Activated T-cell treated with anti-CD3 and anti-CD28 coated beads for 4 hours (primary cell): ENCODE results near the gene CRYBA2.
A peak's percentile ranks its signal among the peaks of the same experiment; 100 is the strongest.

Experiments used
- DNase-seq: peaks from one replicate; pipeline ENCODE4 v3.0.0-alpha.2; 2020

The CRYBA2 gene

DNA sequence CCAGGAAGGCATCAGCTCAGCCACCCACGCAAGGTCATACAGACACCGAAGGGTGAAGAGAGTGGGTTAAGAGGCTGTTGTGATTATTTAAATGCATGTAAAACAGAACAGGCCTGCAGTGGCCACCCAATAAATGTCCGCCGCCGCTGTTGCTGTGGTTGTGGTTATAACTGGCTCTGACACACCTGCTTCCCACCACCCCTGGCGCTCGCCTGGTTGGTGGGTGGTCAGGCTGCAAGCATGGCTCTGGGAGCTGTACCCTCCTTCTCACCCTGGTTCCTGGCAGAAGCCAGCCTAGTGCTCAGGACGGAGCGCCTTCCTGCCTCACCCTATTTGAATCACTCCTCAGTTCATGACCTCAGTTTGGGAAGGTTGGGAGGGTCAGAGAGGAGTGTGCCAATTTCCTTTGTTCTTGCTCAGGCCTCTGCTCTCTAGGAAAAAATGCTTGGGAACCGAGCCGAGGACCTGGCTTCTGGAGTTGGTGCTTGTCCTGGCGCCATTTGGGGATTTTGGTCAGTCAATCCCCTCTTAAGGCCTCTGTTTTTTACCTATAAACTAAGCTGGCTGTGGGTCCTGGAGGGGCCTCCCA is 5.3 kb upstream of the CRYBA2 start:
- DNase-seq, result no peak

DNA sequence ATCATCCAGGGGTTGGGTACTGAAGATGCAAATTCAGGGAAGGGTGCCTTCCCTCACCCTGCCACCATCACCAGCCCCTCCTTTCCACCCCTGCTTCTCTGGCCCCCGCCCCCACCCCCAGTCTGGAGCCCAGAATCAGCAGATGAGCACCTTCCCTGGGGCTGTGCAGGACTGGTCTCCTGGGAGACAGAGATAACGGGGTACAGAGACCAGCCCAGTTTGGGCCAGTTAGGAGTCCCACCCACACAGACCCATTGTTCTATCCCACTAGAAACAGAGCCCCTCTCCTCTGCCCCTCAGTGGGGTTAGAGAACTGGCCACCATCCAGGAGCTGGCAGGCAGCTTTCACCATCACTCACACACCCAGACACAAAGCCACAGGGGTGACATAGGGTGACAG is 4.5 kb upstream of the CRYBA2 start:
- no peak for DNase-seq

DNA sequence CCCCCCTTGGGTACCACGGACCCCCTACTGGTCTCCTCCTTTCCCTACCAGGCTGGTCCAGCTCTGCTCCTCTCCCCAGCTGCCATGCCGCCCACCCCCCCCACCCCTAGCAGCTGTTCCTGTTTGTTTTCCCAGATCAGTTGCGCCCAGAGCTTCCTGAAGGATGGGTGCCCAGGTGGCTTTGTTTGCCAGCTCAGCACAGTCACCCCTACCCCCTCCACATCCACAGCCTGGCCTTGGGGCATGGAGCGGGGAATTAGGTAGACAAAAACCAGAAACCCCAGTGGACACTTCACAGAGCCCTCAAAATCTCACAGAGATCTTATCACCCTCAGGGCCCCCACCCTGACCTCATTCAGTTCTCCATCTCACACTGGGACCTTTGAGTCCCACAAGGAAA is 3.7 kb upstream of the CRYBA2 start:
- no peak for DNase-seq

DNA sequence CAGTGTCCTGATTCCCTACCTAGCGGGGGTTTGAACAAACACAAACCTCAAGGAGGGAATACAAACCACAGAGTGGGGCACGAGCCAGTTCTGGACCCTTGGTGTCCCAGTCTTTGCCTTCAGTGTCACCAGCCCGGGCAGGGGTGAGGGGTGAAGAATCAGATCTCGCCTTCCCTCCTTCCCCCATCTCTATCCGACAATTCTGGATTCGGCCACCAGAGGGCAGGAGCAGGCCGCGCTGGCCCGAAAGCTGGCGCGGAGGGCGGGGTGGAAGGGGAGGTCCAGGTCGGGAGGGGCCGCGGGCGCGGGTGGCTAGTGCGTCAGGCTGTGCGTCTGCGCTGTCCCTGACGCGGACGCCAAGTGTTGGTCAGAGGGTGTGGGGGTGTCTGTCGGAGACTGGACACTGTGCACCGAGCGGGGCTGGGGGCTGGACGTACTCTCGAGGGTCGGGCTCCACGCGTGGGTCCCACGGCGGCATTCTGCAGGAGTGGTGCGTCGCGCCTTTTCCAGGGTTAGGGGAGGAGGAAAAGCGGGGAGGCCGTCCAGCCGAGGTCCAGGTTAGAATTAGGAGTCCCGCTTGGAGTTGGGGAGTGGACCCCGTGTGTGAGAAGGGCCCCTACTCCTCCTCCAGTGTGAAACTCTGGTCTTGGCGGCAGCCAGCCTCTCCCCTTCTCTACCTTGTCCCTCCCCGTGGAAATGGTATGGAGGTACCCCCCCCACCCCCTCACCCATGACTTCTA is 2.9 kb upstream of the CRYBA2 start:
- DNase-seq, result peak; percentile 75

DNA sequence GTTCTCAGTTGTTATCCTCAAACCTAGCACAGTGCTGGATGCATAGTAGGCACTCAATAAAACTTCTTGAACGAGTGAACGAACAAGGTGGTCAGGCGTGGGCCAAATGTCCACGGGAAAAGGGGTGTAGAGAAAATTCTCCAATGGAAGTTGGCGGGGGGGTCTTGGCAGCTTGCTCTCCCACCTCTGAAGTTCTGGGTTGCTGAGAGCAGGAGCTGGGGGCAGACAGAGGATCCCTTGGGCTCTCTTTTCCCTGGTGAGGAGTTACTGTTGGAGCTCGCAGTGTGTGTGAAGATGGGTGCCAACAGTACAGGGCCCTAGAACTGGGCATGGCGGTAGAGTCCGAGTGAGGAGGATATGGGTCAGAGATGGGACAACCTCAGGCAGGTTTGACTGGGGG is 2.3 kb upstream of the CRYBA2 start:
- DNase-seq, result no peak

DNA sequence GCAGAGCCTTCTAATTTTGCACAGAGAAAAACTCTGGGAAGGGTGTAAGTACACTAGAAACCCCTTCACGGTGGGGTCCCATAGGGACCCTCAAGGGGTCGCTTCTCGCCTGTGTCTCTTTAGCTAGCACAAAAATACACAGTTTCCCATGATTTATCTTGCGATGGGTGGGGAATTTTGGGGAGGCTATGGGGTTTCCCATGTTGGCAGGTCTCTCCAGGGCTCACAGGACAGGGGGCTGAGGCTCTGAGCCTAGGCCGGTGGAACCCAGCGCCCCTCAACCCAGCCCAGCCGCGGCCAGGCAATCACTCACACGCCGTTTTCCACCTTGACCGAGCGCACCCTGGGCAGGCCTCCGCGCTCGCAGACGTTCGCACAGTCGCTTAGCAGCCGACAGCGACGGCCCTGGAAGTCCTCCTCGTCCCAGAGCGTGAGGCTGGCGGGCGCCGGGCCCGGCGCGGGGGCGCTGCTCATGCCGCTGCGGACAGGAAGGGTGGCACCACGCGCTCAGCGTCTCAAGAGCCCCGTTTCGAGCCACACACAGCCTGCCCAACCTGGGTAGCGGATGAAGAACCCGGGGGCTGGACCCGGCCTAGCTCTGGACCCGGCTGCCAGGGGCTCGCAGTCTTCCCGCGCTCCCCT is 398 bp downstream of the CRYBA2 start:
- no peak for DNase-seq

DNA sequence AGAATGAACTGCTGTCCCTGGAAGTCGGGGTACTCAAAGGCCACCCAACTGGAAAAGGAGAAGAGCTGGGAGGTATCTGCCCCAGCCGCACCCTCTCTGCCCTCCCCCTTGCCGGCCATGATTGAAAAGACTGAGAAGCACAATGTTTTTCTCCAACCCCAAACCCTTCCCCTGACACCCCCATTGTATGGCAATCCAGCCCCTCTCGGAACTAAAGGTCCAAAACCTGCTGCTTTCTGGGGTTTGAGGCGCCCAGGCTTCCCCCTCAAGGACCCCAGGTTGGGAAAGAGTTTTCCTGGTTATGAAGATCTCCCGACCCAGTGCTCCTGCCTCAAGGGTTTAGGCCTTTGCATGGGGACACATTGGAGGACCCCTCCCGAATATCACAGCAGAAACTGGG is 1.0 kb downstream of the CRYBA2 start:
- no peak for DNase-seq

DNA sequence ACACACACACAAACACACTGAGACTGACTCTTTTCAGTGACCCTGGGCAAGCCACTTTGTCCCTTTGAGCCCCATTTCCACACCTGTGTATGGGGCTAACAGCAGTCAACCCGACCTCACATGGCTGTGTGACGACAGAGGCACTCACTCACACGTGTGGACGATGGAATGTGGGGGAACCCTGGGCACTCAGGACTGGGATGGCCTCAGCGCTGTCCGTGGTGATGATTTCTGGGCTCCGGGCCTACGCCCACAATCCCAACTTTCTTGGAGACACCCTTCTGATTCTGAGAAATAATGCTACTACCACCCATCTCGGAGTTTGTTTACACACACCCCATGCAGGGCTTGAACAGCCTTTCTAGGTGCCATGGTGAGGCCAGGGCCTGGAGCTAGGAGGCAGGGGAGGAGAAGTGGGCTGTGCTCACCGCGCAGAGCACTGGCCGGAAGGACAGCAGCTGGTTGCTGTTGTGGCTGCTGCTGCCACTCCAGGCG is 1.5 kb downstream of the CRYBA2 start:
- no peak for DNase-seq

DNA sequence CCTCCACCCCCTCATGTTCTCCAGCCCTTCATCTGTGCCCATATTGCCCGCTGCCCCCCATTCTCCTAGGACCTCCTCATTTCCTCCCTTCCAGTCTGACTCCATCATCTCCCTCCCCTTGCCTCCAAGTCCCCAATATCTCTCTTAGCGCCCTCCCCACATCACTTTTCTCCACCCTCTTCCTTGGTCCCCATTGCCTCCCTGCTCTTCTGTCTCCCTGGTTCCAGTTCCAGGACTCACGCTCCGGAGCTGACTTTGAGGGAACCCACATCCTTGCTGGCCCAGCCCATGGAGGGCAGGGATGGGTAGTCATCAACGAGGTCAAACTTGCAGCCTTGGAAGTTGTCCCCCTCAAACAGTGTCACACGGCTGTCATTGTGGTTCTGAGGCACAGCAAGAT is 2.6 kb downstream of the CRYBA2 start:
- no peak for DNase-seq

DNA sequence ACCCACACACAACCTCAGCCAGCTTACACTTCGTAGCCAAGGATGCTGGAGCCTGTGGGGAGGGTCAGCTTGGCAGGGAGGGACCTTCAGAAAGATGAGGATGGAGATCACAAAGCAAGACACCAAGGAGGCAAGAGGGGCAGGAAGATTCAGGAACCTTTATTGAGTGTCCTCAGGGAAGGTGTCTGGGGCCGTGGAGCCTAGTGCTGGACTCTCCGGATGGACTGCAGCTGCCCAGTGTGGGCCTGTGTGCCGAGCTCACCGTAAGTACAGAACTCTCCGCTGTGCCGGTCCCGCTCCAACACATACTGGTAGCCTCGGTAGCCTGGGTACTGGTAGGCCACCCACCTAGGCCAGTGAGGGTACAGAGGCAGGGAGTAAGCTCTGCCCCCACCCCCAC is 3.2 kb downstream of the CRYBA2 start:
- no peak for DNase-seq

DNA sequence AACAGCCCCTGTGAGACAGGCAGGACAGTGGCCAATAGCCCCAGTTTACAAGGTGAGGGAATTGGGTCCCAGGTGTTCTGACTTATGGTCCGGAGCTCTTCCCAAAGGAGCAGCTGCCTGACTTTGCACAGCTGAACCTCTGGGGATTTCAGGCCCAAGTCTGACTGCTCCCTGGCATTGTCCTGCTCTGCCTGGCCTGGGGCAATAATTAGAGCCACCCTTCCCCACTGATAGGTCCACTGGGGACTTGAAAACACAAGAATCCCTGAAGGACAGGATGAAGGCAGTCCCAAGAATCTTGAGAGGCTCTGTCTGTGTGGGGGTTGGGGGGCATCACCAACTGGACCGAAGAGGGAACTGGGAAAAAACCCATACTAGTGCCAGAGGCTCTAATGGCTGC is 4.6 kb downstream of the CRYBA2 start:
- DNase-seq, result no peak

DNA sequence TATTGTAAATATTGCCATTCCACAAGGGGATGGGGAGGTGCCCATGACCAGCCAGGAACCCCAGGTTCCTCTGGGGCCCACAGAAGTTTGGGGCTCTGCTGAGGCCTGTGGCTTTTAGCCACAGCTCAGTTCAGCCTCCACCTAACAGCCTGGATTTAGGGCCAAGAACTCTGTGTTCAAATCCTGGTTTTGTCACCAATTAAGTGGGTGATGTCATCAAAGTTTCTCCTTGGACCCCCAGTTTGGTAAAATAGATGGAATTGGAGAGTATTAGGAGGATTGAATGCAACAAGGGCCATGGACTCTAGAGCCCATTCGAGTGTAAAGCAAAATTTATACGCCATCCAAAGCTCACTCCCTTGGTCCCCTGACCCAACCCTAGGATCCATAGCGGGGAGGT is 5.1 kb downstream of the CRYBA2 start:
- DNase-seq, result no peak

DNA sequence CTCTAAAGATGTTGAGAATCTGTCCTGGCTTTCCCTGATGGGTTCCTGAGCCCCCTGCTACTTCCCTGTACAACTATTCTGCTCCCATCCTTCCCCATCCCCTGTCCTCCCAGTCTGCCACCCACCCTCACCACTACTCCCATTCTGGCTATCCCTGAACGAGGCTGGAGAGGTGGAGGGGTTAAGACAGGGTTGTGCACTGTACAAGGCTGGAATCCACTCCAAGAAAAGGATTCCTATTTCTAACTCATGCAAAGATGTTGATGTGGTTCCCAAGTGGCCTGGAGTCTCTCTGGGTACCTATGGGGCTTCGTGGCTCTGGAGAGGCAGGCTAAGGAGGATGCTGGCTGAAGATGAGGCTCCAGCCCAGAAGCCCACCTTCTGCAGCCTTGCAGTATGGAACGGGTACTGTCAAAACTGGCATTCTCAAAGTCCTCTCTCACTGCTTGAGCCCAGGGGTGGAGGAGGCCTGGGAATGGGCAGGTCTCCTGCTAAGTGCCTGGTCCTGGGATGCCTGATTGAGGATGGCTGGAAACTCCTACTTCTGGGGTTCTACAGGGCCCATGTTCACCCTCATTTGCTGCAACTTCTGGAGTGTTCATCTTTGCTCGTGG is 7.0 kb downstream of the CRYBA2 start:
- no peak for DNase-seq

DNA sequence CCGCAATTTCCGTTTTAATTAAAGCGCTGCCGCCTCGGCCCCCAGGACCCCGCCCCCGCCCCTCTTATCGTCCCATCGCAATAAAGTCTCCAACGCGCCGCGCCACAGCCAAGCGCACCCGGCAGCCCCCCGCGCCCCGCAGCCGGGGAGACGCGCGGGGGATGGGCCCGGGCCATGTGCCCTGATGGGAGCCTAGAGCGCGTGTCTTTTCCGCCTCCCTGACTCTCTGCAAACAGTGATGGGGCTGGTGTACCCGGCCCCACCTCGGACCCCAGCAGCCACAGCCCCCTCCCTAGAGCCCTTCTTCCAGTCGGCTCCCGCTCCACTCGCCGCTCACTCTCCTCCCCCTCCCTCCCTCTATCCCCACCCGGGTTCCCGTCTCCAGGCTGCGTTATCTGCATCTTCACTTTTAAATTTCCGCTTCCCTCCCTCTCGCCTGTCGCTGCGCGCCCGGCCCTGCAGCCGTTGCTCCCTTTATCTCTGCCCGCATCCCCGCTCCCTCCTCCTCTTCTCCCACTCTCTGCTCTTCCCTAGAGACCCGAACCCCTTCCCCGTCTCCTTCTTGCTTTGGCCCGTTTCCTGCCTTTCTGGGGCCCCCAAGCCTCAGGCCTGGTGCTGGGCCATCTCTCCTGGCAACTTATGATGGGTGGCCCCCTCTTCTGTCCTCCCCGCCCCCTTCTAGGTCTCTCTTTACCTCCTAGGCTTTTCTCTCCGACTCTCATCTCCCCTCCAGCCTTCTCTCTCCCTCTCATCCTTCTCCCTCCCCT is 7.7 kb downstream of the CRYBA2 start:
- no peak for DNase-seq

DNA sequence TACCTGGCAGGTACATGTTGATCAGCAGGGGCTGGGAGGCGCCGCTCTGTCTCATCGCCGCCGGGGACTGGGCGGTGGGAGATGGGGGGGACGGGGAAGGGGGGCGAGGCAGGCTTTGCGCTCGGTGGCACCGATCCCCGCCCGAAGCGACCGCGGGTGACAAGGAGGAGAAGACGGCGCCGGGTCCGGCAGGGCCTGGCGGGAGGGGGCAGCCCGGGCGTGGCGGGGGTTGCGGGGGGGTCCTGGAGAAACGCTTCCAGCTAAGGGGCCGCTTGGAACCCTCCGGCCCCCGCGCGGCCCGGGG is 8.2 kb downstream of the CRYBA2 start, which contains the start of gene FEV:
TSS of gene FEV (minus strand) at position 164 of the 304 bp plus-strand sequence. CDS start at position 55, 109 bp downstream.
- DNase-seq, result no peak

DNA sequence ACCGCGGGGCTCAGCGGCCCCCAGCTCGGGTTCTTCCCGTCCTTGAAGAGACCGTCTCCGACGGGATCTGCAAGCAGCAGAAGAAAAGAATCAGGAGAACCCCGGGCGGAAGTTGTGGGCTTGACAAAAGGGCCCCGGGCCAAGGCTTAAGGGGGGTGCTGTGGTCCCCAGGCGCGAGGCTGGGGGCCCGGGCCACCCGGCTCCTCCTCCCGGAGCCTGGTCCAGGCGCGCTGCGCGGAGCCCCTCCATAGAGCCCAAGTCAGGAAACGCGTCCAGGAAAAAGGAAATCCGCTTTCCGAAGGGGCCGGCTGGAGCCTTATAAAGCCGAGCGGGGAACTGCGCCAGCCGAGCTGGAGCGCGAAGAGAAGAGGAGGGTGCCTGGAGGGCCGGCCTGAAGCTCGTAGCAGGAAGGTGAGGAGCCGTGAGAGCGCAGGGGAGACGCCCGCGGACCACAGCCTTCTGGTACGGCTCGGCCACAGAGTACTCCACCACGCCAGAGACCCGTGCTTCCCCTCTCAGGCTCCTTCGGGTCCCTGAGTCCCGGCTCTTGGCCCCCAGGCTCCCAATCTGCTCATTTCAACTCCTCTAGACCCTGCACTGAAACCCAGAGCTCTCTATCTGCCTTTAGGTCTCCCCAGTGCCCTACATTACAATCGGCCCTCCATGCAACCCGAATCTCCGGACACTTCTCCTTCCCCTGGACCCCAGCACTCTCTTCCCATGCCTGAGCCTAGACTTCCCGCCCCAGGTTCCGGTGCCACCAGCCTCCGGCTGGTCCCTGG is 8.8 kb downstream of the CRYBA2 start:
- no peak for DNase-seq

DNA sequence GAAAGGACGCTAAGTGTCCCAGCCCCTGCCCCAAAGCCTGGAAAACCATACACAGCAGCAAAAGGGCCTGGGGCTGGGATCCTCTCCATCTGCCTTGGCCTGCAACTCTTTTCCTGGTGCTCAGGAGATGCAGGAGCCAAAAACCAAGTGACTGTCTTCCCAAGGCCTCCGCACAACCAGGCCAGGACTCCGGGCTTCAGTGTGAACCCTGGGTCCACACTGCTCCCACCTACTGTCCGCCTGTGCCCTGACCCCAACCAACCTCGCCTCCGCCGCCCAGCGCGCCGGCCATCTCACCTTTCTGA is 9.3 kb downstream of the CRYBA2 start:
- no peak for DNase-seq

DNA sequence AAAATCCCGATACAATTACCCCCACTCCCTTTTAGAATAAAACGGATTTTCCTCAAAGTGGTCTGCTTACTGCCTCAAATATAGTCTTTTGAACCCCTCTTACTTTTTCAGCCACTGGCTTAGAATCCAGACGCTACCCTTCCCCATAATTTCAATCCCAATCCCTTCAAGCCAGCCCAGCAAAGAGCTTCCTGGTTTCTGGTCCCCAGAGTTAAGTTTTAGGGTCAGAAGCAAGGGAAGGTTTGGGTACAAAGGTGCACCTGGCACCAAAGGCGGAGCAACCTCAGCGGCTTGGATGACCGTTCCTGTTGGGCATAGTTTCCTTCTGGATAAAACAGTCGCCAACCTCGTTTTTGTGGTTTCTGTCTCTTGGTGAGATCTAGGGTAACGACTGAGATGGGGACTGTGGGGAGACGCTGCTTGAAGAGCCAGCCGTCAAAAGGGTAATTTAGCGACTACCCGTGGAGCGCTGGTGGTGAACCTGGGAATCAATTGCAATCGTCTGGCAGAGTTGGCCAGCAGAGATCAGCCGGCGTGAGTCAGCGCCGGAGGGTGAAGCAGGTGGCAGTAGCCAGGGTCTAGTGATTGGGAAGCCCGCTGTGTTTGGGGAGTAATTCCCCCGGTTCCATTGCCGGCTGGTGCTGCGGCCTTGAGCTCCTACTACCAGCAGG is 9.8 kb downstream of the CRYBA2 start:
- DNase-seq, result no peak

DNA sequence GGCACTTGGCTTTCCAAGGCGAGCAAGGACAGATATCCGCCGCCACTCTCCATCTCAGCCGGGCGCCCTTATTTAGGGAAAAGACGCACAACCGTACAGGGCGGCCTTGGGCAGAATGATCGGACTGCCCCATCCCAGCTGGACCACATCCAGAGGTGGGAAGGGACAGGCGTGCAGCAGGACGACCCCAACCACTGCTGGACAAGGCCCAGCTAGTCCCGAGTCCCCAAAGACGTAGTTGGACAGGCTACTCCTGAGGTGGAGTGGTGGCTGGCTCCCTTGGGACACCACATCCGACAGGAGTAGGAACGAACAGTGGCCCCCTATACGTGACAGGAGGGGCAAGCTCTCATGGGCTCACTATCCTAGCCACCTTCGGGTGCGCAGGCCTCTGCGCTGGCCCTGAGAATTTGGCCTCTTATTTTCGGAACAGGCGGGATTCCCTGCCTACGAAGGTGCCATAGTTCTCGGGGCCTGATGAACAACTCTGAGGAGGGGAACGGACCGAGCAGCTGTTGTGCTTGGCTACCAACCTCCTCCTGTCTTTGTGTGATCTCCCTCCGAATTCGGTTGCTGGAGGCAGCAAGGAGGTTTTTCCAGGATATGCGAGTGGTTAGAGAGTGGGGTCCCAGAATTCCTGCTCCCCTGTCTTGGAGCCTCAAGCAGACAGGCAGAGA is 10.5 kb downstream of the CRYBA2 start:
- no peak for DNase-seq

DNA sequence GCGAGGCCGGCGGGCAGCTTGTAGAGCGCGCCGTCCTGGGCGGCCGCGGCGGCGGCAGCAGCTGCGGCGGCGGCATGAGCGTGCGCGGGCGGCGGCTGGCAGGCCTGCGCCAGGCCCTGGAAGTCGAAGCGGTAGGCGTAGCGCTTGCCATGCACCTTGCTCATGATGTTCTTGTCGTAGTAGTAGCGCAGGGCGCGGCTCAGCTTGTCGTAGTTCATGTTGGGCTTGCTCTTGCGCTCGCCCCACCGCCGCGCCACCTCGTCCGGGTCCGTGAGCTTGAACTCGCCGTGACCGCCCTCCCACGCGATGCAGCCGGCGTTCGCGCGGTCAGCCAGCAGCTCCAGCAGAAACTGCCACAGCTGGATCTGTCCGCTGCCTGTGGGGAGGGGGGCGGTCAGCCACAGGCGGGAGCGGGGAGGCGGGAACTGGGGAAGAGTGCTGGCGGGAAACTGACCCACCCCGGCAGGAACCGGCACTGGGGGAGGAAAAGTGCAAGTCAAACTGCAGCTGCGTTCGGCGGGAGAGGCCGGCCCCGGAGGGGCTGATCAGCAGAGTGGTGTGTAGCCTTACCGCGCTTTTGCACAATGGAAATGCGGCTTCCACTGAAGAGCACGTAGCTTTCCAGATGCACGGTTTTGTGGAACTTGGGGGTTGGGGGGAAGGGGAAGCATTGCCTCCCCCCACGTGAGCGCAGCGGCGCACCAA is 11.2 kb downstream of the CRYBA2 start:
- no peak for DNase-seq

DNA sequence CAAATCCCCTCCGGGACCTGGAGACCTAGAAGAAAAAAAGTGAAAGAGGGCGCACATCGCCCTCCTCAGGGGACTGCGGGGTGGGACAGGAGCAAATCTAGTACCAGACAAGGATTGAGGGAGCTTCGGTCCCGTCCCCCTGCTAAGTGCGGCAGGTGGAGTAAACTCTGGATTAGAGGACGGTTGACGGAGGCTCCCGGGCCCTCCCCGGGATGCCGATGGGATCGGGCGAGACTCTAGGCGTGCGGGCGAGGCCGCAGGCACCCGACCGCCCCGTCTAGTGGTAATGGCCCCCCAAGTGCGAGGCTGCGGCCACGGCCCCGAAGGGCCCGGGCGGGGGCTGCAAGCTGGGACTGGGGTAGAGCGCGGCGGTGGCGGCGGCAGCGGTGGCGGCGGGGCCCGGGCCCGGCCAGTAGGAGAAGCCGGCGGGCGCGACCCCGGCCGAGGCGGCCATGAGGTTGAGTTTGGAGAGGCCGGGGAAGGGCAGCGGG is 11.8 kb downstream of the CRYBA2 start:
- DNase-seq, result no peak
